HG03159 (cell line): ENCODE results near the gene ZAP70.
A peak's percentile ranks its signal among the peaks of the same experiment; 100 is the strongest.
"Not testable (repeated sequence)": the region's sequence is repeated elsewhere in the genome, so short reads cannot be mapped to it uniquely, and the experiment has no call there.

Experiments
- ATAC-seq: cut with Tn5 transposase; IDR thresholded peaks from one replicate; pipeline ENCODE4 v1.9.1; 2021; ENCODE audit warnings: mild to moderate bottlenecking, moderate library complexity; ENCODE audit not compliant: unreplicated experiment

ZAP70 gene

DNA sequence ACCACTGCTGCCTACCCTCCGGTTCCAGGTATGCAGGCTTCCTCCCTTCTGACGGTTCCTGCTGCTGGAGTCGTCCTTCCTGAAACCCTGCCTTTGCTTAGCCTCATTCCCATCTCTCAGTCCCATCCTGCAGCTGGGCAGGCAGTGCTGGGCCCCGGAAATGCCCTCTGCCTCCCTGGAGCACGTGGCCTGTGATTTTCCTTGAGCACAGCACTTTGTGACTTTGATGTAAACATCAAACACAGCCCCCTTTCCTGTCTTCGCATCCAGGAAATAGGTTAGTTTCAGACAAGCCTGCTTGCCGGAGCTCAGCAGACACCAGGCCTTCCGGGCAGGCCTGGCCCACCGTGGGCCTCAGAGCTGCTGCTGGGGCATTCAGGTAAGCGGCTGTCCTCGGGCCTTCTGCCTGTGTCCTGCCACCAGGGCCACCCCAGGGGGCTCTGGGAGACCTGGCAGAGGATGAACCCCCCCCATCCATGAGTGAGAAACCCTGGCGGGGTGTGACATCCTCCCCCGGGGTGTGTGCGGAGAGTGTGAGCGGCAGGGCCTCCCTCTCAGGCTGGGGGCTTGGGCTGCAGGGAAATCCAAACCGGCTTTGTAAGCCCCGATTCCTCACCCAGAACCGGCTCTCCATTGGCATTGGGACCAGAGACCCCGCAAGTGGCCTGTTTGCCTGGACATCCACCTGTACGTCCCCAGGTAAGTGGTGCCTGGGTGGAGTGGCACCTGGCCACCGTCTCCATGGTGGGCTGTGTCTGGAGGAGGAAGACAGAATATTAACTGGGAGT, at the start of gene ZAP70:
ZAP70 (plus strand) TSS at position 281 of the 788 bp plus-strand sequence. CDS start 10,461 bp downstream, outside the sequence.
- ATAC-seq = no peak

DNA sequence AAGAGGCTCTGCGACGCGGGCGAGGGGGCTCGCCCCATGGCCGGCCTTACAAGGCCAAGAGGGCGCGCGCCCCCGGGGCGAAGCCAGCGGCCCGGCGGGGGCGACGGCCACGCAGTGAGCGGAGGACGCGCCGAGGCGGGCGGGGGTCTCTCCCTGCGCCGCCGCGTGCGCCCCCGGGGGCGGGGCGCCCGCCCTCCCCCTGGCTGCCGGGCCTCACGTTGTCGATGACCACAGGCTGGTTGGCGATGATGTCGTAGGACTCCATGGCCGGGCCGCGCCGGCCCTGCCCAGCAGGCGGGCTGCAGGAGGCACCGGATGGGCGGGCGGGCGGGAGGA, 49.8 kb upstream of the ZAP70 start:
- peak; percentile 38 for ATAC-seq

DNA sequence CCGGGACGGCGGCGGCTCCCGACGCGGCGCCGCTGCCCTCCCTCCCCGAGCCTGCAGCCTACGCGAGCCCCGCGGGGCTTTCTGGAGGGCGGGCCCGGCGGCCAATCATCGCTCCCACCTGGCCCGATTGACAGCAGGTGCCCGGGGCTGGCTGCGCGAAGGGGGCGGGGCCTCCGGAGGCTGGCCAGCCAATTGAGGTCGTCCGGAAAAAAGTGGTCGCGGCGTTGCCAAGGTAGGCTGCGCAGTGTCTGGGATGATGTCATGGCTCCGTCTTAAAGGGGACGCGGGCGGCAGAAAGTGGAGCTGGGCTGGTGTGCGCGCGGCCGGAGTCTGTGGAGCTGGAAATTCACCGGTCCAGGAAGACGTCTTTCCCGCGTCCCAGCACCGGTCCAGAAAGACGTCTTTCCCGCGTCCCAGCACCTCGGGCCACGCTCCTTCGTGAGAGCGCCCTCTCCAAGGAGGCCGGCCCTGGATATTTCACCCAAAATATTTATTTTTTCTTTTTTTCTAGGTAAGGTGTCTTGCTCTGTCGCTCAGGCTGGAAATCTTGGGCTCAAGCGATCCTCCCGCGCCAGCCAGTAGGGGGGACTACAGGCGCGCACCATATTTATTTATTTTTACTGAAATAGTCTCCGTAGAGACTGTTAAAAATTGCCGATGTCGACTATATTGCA, 49.3 kb upstream of the ZAP70 start, which contains the start of gene ACTR1B:
ACTR1B (minus strand) TSS at position 83 of the 674 bp plus-strand sequence. CDS start 154 bp downstream, outside the sequence.
- peak; percentile 83 for ATAC-seq

DNA sequence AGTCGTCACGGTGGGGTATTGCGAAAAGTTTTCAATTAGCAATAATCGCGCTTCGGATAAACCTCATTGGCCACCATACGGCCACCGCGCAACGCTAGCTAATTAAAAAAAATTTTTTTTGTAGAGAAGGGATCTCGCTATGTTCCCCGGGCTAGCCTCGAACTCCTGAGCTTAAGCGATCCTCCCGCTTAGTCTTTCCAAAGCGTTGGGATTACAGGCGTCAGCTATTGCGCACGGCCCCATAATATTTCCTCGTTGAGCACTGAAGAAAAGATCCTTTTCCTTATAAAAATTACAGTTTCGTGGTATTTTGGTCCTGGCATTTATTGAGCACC, 48.8 kb upstream of the ZAP70 start:
- no peak for ATAC-seq

DNA sequence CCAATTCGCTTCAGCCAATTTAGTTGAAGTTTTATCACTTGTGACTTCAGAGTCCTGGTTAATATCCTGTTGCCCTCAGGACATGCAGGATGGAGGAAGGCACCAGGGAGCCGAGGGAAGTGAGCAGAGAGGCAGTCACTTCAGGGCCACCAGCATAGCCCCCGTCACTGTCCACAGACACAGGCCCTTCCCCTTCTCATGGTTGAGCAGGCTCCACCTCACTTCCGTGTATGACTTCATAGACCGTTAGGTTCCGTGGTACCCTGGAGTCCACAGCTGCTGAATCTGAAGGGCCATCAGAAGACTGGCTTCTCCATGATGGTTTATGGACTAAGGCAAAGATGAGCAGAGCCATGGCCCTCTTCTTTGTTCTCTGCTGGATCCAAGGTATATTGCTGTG, 43.9 kb upstream of the ZAP70 start, which contains the start of gene C2orf92:
C2orf92 (plus strand) TSS at position 266 of the 400 bp plus-strand sequence; CDS start at position 342, 76 bp downstream.
- no peak for ATAC-seq

DNA sequence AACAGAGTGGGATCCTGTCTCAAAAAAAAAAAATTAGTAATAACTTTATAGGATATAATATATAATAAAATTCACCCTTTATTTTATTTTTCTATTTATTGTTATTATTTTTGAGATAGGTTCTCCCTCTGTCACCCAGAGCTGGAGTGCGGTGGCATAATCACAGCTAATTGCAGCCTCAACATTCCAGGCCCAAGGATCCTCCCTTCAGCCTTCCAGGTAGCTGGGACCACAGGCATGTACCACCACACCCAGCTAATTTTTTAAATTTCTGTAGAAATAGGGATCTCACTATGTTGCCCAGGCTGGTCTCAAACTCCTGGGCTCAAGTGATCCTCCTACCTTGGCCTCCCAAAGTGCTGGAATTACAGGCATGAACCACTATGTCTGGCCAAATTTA, 42.9 kb upstream of the ZAP70 start:
- no peak for ATAC-seq

DNA sequence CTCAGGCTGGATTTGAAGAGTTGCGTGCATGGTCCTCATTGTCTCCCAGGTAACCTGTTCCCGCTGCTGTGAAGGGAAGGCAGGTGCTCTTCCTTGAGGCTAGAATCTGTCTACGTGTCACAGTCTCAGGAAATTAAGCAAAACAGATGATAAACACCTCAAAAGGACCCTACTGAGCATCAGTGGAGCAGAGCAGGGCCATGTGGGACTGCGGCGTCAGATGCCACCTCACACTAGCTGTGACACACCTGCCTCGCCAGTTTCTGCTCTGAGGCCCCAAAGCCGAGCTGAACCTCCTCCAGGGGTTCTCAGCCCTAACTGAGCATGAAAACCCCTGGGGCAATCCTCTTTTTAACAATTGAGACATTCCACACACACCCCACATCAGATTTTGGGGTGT, 41.9 kb upstream of the ZAP70 start:
- no peak for ATAC-seq

DNA sequence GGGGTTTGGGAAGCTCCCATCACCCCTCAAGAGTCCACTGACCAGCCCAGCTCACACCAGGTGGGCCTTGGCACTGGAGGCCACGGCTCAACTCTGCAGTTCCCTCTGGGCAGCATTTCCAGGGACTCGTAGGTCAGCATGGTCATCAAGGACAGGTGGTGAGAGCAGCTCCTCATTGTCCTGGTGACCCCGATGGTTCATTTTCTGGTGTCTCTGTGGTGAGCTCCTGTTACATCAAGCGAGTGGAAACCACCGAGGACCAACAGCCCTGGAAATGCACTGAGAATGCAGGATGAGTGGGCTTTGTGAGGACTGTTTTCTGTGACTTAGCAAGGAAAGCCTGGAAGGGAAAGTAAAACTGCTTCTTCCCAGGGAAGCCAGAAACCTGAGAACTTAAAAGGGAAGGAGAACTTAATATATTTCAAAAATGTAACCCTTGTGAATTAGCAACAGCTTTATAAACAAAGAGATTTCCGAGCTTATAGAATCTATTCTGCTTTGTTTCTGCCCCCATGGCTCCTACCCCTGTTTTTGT, 40.7 kb upstream of the ZAP70 start:
- not testable (repeated sequence) for ATAC-seq

DNA sequence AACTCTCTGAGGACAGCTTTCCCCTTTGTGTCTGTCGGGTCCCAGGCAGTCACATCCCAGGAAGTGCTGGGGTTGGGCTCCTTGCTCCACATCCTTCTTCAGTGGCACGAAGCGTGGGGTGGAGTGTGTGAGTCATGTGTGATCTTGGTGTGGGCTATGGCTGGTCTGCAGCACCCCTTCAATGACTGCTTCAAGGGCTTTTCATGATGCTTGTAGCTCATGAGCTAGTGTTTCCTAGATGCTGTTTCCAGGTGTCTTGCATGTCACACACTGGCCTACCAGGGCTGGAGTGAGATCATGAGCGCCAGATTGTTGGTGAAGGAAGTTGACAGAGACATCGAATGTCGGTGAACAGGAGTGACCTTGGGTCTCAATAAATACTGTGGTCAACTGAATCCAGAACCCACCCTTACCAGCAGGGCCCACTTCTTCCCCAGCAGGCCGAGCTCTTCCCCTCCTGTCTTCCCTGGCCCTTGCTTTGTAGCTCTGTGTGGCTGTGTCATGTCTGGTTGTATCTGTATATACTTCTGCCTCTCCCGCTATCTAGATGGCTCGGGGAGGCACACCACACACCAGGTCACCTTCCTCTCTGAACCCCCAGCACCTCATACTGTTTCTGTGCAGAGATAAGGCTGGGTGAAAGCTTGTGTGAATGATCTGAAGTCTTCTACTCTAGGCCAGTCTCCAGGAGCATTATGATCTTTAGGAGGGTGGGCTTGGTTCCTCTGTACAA, 40.0 kb upstream of the ZAP70 start:
- no peak for ATAC-seq

DNA sequence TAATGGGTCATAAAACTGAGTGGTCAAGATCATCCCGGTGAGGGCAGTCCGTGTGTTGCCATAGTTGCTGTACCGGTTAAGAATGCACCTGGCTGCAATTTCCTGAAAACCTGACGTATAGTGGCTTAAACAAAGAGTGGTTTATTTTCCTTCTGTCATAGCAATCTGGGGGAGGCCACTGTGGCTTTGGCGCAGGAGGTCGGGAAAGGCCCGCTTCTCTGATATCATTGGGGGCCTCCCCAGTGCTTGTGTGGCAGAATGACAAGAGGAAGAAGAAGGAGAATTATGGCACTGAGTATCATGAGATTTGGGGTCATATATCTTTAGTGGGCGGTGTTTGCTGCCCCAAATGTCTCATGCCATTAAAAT, 39.5 kb upstream of the ZAP70 start:
- no peak for ATAC-seq

DNA sequence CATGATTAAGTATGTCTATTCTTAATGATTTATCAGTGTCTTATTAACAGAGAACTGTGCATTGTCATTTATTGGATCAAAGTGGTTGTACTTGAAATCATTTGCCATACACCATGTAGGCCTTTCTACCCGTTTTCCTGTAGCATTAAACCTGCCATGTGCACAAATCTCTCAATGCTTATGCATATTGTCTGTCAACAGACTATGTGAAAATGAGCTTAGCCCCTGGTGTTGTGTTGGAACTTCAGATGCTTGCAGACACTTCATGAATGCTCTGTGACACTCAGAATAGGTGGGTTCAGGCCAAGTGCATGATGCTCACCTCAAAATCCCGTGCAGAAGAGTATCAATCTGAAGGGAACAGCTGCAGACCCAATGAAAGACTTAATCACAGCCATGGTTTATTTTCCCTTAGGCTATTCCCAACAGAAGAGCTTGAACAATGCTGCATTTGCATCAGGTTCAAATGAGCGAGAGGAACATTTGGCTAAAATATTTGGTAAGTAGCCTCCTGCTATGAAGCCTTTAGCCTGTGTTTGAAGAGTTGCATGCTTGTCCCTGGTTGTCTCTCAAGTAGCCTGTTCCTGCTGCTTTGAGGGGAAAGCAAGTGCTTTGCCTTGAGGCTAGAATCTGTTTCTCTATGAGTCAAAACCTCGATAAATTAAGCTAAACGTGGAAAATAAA, 37.8 kb upstream of the ZAP70 start:
- ATAC-seq = no peak

DNA sequence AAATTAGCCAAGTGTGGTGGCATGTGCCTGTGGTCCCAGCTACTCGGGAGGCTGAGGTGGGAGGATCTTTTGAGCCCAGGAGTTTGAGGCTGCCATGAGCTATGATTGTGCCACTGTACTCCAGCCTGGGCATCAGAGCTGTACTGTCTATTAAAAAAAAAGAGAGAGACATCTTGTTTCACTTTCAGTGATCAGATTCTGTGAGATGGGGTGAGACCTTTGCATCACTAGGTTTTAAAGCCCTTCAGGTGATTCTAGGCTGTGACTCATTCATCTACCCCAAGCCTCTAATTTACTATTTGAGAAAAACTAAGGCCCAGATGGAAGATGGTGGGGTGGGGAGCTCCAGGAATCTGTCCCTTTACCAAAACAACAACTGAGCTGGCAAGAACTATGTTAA, 36.8 kb upstream of the ZAP70 start:
- ATAC-seq = no peak

DNA sequence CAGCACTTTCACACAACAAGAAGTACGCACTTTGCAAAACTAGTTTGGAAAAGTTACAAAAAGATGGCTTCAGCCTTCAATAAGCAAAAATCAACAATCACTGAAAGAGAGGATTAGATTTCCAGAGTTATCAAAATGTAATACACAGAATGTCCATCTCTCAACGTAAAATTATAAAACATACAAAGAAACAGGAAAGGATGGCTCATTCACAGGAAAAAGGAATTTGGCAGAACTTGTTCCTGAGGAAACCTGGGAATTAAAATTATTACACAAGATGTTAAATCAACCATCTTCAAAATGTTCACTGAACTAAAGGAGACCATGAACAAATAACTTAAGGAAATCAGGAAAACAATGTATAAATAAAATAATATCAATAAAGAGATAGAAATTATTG, 35.9 kb upstream of the ZAP70 start:
- ATAC-seq = no peak

DNA sequence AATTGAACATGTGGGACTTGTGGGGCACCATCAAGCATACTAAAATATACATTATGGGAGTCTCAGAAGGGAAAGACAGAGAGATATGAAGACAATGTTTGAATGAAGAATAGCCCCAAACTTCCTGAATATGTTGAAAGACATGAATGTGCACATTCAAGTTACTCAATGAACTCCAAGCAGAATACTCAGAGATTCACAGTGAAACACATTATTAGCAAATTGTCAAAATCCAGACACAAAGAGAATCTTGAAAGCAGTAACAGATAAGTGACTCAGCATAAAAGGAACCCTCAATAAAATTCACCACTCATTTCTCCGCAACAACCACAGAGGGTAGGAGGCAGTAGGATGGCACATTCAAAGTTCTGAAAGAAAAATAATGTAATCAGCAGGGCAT, 35.1 kb upstream of the ZAP70 start:
- ATAC-seq = no peak

DNA sequence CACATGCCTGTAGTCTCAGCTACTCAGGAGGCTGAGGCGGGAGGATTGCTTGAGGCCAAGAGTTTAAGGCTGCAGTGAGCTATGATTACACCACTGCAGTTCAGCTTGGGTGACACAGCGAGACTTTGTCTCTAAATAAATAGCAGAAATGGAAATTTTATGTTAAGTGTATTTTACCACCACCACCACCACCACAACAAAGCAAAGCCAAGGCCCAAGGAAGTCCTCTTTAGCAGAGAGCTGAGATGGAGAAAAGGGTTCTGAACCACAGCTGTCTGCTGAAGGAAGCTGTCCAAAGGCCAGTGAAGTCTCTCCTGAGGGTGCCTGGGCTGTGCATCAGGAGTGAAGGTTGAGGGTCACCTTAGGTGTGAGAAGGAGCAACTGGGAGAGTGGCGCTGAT, 26.1 kb upstream of the ZAP70 start:
- not testable (repeated sequence) for ATAC-seq

DNA sequence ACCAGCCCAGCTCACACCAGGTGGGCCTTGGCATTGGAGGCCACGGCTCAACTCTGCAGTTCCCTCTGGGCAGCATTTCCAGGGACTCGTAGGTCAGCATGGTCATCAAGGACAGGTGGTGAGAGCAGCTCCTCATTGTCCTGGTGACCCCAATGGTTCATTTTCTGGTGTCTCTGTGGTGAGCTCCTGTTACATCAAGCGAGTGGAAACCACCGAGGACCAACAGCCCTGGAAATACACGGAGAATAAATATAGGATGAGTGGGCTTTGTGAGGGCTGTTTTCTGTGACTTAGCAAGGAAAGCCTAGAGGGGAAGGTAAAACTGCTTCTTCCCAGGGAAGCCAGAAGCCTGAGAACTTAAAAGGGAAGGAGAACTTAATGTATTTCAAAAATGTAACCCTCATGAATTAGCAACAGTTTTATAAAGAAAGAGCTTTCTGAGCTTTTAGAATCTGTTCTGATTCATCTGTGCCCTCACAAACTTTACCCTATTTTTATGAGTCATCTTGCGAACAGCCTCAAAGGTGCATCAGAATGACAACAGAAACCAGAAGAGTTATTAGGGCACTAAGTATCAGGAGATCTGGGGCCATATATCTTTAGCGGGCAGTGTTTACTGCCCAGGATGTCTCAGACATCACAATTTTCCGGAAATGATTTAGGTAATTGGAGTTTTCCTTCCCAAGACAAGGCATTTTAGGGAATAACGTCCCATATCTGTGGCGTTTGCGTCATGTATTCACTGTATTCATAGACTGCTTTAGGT, 25.1 kb upstream of the ZAP70 start:
- ATAC-seq = no peak

DNA sequence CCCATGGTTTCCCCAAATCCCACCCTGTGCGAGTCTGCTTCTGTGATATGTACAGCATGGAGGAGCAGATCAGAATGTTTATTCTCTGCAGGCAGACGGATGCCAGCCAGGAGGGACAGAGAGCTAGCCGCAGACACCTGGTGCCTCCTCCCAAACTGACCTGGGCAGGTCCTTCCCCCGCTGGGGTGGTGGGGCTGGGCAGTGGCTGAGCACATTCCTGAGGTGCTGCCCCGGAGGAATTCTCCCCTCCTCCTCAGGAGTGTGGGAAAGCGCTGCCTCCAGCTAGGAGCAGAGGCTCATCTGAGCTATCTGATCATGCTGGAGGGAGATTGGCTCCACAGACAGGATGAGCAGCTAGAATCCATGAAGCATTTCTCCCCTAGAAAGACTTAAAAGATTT, 22.2 kb upstream of the ZAP70 start:
- ATAC-seq = no peak

DNA sequence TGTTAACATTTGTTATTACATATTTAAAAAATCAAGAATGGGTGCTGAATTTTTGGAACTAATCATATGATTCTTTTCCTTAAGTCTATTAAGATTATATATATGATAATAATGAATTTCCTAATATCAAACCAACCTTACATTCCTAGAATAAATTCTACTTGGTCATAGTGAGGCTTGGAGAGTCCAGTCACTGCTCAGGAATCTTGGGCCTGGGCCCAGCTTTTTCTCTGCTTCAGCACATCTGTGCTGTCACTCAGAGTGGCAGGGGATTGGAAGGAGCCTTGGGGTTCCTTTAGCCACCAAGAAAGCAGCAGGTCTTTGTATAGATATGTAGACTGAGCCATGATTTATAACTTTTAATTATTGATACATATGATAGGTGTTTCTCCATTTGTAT, 19.9 kb upstream of the ZAP70 start:
- no peak for ATAC-seq

DNA sequence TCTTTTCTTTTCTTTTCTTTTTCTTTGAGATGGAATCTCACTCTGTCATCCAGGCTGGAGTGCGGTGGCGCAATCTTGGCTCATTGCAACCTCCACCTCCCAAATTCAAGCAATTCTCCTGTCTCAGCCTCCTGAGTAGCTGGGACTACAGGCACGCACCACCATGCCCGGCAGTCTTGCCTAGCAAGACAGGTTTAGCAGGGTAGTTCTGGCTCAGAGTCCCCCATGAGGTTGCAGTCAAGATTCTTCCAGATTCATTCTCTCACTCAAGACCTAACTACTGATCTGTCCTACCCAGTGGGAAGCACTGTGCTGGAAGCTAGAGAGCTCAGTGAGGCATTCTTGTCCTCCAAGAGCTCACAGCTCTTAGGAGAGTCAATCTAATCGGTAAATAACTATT, 17.6 kb upstream of the ZAP70 start:
- ATAC-seq = no peak
